Putamen (tissue), 1 donor: Measurements from ENCODE around the gene RAB10.

Source experiments
- DNase-seq: peaks from one replicate; pipeline ENCODE4 v3.0.0-alpha.2; 2016; ENCODE audit warnings: low spot score

The RAB10 gene

GRCh38 chr2:26178746-26179436 is 145.0 kb downstream of the RAB10 start:
- no peak for DNase-seq

DNA sequence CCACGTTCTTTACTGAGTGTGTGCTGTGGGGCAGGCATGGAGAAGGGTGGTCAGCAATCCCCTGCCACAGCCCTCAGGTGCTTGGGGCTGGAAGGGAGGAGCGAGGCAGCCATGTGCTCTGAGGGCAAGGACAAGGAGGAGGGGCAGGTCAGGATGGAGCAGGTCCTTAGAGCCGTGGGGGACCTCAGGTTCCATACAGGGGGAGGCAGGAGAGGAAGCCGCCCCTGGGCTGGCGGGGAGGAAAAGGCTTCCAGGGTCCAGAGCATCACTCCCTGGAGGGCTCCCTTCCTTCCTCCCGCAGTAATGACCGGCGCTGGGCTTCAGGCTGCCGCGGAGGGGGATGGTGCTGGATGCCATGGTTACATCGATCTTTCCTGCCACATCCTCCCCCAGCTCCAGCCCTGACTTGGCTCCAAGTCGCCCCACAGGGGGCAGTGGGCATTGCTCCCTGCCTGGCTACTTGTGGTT is 145.6 kb downstream of the RAB10 start:
- DNase-seq = no peak

DNA sequence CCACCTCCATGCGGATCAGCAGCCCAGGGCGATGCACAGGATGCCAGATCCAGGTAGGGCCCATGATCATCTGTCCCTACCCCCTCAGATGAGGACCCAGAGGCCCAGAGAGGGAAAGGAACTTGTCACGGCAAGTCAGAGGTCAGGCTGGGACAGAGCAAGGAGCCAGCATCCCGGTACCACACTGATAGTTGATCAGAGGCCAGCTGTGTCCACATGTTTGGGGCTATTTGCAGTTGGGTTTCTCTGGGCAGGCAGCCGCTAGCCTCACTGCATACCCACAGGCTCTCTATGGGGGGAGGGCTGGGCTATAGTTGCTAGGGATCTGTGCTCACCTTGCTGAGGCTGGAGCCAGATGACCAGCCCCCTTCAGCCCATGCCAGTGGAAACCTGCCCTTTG is 148.6 kb downstream of the RAB10 start:
- no peak for DNase-seq

GRCh38 chr2:26182887-26183630 is 149.2 kb downstream of the RAB10 start:
- DNase-seq = no peak

- DNase-seq = no peak
Observed at GRCh38 chr2:26184121-26184520, 150.2 kb downstream of the RAB10 start.

DNA sequence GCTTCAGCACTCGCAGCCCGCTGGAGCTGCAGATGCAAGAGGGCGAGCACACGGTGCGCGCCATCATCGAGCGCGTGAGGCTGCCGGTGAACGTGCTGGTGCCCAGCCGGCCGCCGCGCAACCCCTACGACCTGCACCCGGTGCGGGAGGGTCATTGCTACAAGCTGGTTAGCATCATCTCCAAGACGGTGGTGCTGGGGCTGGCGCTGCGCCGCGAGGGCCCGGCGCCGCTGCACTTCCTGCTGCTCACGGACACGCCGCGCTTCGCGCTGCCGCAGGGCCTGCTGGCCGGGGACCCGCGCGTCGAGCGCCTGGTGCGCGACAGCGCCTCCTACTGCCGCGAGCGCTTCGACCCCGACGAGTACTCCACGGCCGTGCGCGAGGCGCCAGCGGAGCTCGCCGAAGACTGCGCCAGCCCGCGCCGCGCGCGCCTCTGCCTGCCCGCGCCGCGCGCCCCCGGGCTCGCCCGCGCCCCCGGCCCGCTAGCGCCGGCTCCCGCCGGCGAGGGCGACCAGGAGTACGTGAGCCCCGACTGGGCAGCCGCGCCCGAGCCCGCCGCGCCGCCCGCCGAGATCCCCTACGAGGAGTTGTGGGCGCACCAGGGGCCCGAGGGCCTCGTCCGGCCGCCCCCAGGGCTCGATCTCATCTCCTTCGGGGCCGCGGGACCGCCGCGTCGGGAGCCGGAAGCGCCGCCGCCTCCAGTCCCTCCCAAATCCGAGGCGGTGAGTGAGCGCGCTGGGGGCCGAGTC is 150.8 kb downstream of the RAB10 start:
- DNase-seq = no peak

DNA sequence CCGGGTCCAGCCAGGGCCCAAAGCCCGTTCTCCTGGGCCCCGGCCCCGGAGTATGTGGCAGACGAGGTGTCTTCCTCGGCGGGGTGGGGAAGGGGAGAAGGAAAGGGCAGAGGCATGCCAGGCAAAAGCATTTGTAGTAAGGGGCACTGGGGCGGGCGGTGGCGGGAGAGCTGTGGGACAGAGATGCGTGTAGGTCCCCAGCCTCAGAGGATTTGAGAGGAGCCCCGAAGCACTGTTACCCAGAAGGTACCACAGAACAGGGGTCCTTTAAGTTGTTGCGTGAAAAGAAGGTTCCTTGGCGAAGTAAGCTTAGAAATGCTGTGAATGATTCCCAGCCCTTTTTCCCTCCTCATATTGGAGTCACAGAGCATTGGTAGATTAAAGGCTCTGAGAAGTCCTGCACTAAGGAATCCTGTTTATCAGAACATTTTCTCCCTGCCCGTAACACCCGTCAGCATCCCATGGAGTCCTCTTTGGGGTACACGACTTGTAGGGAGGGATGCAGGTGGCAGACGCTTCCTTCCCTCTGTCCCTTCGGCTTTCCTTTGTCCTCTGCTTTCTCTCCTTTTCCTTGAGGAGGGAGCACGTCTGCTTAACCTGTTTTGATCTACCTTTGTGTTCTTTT is 151.5 kb downstream of the RAB10 start:
- no peak for DNase-seq

DNA sequence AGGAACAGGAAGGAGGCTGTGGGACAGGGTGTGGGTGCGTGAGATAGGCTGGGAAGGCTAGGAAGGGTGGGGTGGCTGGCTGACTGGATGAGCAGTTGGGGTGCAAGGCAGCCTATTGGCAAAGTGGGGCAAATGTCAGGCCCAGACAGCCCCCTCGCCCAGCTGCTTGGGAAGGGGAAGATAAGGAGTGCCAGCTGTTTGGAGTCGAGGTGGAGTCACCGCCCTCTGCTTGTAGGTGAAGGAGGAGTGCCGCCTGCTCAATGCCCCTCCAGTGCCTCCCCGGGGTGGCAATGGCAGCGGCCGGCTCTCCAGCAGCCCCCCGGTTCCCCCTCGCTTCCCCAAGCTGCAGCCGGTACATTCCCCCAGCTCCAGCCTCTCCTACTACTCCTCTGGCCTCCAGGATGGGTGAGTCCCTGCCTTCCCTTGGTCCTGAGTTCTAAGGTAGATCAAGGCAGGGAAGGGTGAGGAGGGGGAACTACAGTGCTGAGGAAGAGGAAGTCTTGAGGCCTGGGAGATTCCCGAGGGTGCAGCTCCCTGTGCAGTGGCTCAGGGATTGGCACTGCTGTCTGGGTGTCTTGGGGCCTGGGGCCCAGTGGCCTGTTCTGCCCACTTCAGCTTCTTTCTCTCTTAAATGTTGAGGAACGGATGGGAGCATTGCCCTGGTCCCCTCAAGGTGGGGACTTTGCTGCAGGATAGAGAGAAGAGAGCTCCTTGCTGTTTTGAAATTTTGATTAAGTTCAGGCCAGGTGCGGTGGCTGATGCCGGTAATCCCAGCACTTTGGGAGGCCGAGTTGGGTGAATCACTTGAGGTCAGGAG is 152.3 kb downstream of the RAB10 start:
- no peak for DNase-seq
